GM23338 (cell line): Measurements from ENCODE around the gene RPLP1. TPM values are rescaled to one million over a fixed set of nuclear protein-coding genes. Genes with fewer than 3 reads are reported as not detected.

Experiments used
- ATAC-seq: fragments of 200-7000 bp; cut with Tn5 transposase; 3 replicates; pipeline ENCODE4 v1.9.1; 2020
- DNase-seq: peaks from one replicate; pipeline ENCODE4 v3.0.0-alpha.2; 2015; ENCODE audit warnings: low spot score
- H2AFZ ChIP-seq: fragments of 200-600 bp; sonication (generic); 2 replicates; pipeline ENCODE4 v1.8.0; 2016; ENCODE audit warnings: antibody characterized with exemption, mild to moderate bottlenecking, moderate library complexity
- H3F3A ChIP-seq: fragments of 200-600 bp; sonication (generic); replicated peaks from 2 replicates; pipeline ENCODE4 v1.8.0; 2017; ENCODE audit warnings: antibody characterized with exemption, mixed run types, low read depth
- H3K27ac ChIP-seq: fragments of 200-600 bp; sonication (generic); 2 replicates; pipeline ENCODE4 v1.6.1; 2016; ENCODE audit warnings: low read depth
- H3K27me3 ChIP-seq: fragments of 200-600 bp; sonication (generic); 2 replicates; pipeline ENCODE4 v1.8.0; 2016; ENCODE audit warnings: mild to moderate bottlenecking, mixed run types, moderate library complexity; ENCODE audit not compliant: insufficient read depth
- H3K36me3 ChIP-seq: fragments of 200-600 bp; sonication (generic); 2 replicates; pipeline ENCODE4 v1.8.0; 2016; ENCODE audit warnings: mild to moderate bottlenecking; ENCODE audit not compliant: insufficient read depth
- H3K4me1 ChIP-seq: fragments of 200-600 bp; sonication (generic); 2 replicates; pipeline ENCODE4 v1.8.0; 2016; ENCODE audit warnings: mild to moderate bottlenecking, moderate library complexity; ENCODE audit not compliant: insufficient read depth
- H3K4me2 ChIP-seq: fragments of 200-600 bp; sonication (generic); 2 replicates; pipeline ENCODE4 v1.7.1; 2017; ENCODE audit warnings: mixed run types
- H3K4me3 ChIP-seq: fragments of 200-600 bp; sonication (generic); 2 replicates; pipeline ENCODE4 v1.6.1; 2016; ENCODE audit warnings: mixed run types
- H3K79me2 ChIP-seq: fragments of 200-600 bp; sonication (generic); replicated peaks from 2 replicates; pipeline ENCODE4 v1.8.0; 2017; ENCODE audit warnings: mild to moderate bottlenecking; ENCODE audit not compliant: insufficient read depth
- H3K9me2 ChIP-seq: fragments of 200-600 bp; sonication (generic); 2 replicates; pipeline ENCODE4 v1.8.0; 2017; ENCODE audit not compliant: insufficient read depth
- H4K20me1 ChIP-seq: fragments of 200-600 bp; sonication (generic); replicated peaks from 2 replicates; pipeline ENCODE4 v1.8.0; 2017; ENCODE audit warnings: mild to moderate bottlenecking; ENCODE audit not compliant: insufficient read depth
- H3K27ac Mint-ChIP-seq: 2 replicates; pipeline ENCODE4 v1.8.0; 2020; ENCODE audit warnings: inconsistent platforms, mild to moderate bottlenecking, moderate library complexity, mixed read lengths
- H3K27me3 Mint-ChIP-seq: 3 replicates; pipeline ENCODE4 v1.8.0; 2022; ENCODE audit warnings: low read depth, mild to moderate bottlenecking, moderate library complexity, mixed read lengths, inconsistent platforms; ENCODE audit not compliant: insufficient read depth, poor library complexity
- H3K36me3 Mint-ChIP-seq: 3 replicates; pipeline ENCODE4 v1.8.0; 2021; ENCODE audit warnings: low read depth, mild to moderate bottlenecking, inconsistent platforms, moderate library complexity, mixed read lengths
- H3K4me1 Mint-ChIP-seq: 3 replicates; pipeline ENCODE4 v1.8.0; 2020; ENCODE audit warnings: mild to moderate bottlenecking, inconsistent platforms, mixed read lengths
- H3K4me3 Mint-ChIP-seq: 3 replicates; pipeline ENCODE4 v1.8.0; 2021; ENCODE audit warnings: moderate library complexity, mild to moderate bottlenecking, inconsistent platforms, mixed read lengths
- H3K9me3 Mint-ChIP-seq: 3 replicates; pipeline ENCODE4 v1.8.0; 2020; ENCODE audit warnings: moderate library complexity, mild to moderate bottlenecking, inconsistent platforms, mixed read lengths
- CREB1 ChIP-seq: fragments of 250-450 bp; sonication (Bioruptor Pico); IDR thresholded peaks from 2 replicates; pipeline ENCODE4 v1.5.0; 2020; ENCODE audit warnings: low read depth, mild to moderate bottlenecking, moderate library complexity
- ETS1 ChIP-seq: IDR thresholded peaks from 2 replicates; pipeline ENCODE4 v1.6.1; 2016; ENCODE audit warnings: antibody characterized with exemption
- EZH2 ChIP-seq: fragments of 200-600 bp; sonication (generic); IDR thresholded peaks from one replicate; pipeline ENCODE4 v1.8.0; 2017; ENCODE audit warnings: antibody characterized with exemption, mild to moderate bottlenecking, low read depth; ENCODE audit not compliant: unreplicated experiment
- EZH2phosphoT487 ChIP-seq: fragments of 200-600 bp; sonication (generic); IDR thresholded peaks from one replicate; pipeline ENCODE4 v1.8.1; 2018; ENCODE audit warnings: antibody characterized with exemption; ENCODE audit not compliant: unreplicated experiment
- JUNB ChIP-seq: IDR thresholded peaks from one replicate; pipeline ENCODE4 v1.6.1; 2016; ENCODE audit warnings: antibody characterized with exemption; ENCODE audit not compliant: unreplicated experiment
- NANOG ChIP-seq: IDR thresholded peaks from 2 replicates; pipeline ENCODE4 v1.6.1; 2016; ENCODE audit warnings: antibody characterized with exemption, borderline replicate concordance
- POLR2AphosphoS5 ChIP-seq: IDR thresholded peaks from 2 replicates; pipeline ENCODE4 v1.6.1; 2016; ENCODE audit warnings: antibody characterized with exemption, low read depth
- REST ChIP-seq: IDR thresholded peaks from one replicate; pipeline ENCODE4 v1.6.1; 2018; ENCODE audit warnings: antibody characterized with exemption; ENCODE audit not compliant: unreplicated experiment
- ZNF114 ChIP-seq: fragments of 250-450 bp; sonication (Bioruptor Pico); IDR thresholded peaks from 2 replicates; pipeline ENCODE4 v1.5.0; 2020; ENCODE audit warnings: mild to moderate bottlenecking, moderate library complexity
- ZNF331 ChIP-seq: fragments of 250-450 bp; sonication (Bioruptor Pico); IDR thresholded peaks from 2 replicates; pipeline ENCODE4 v1.5.0; 2020; ENCODE audit warnings: low read depth, mild to moderate bottlenecking, moderate library complexity
- ZNF462 ChIP-seq: fragments of 250-450 bp; sonication (Bioruptor Pico); IDR thresholded peaks from 2 replicates; pipeline ENCODE4 v1.5.0; 2020; ENCODE audit warnings: mild to moderate bottlenecking, moderate library complexity
- polyA plus RNA-seq: library from polyadenylated mRNA; unstranded; fragments of >200 nt; fragmentation: Nextera tagmentation; extraction: Ambion mirVana; gene quantifications from 2 replicates; pipeline ENCODE4 v1.2.1, GENCODE V29; 2016
- total RNA-seq: library from RNA; depleted of rRNA; stranded (reverse); fragments of >200 nt; shearing (Covaris generic); gene quantifications from 2 replicates; pipeline ENCODE4 v1.2.3, GENCODE V29; 2014

Gene RPLP1
- total and polyA plus RNA-seq, 2 experiments from 2014 or later = 283 to 3,258 TPM

- TF ChIP-seq ZNF462 = no peak
- no peak for TF ChIP-seq CREB1 (CRISPR knock-in tag)
- TF ChIP-seq REST = no peak
Measured at GRCh38 chr15:69500339-69500738, 47.7 kb downstream of the RPLP1 start (continued).

GRCh38 chr15:69501456-69501855 lies 48.8 kb downstream of the RPLP1 start:
- no peaks in the 10 kb centered on the region for H3K79me2 ChIP-seq
- Mint-ChIP-seq H3K36me3 (no peaks in the 10 kb centered on the region), H3K4me1 (peaks cover 11% of the 10 kb centered on the region; the same call in 2 of the 3 replicates), H3K27me3 (peaks cover 5% of the 10 kb centered on the region), H3K4me3 (no peak overlapping the region), H3K27ac (no peak overlapping the region), H3K9me3 (no peaks in the 10 kb centered on the region)
- H3K27ac ChIP-seq = no peak overlapping the region
- no peaks in the 10 kb centered on the region for H3K36me3 ChIP-seq
- no peaks in the 10 kb centered on the region for H3K9me2 ChIP-seq
- DNase-seq = no peak
- H3K4me3 ChIP-seq = no peak overlapping the region
- no peaks in the 10 kb centered on the region for H3K4me1 ChIP-seq
- H3F3A ChIP-seq = no peaks in the 10 kb centered on the region
- no peak overlapping the region for H3K4me2 ChIP-seq
- no peaks in the 10 kb centered on the region for H3K27me3 ChIP-seq
- no peak overlapping the region for H2AFZ ChIP-seq
- no peaks in the 10 kb centered on the region for H4K20me1 ChIP-seq
- no peak for ATAC-seq
- TF ChIP-seq NANOG (no peak), ZNF331 (CRISPR knock-in tag) (no peak), CREB1 (CRISPR knock-in tag) (no peak), ZNF114 (CRISPR knock-in tag) (no peak), EZH2phosphoT487 (no peak), JUNB (no peak), REST (no peak), POLR2AphosphoS5 (no peak), EZH2 (no peak), ETS1 (no peak)
